ENCODE data around the gene CACNA1B.

The CACNA1B gene

GRCh38 chr9:138061631-138062030, 184.0 kb downstream of the CACNA1B start:
- peak; percentile 0 for DNase-seq

- peak; percentile 5 for DNase-seq
These were observed 184.6 kb downstream of the CACNA1B start for GRCh38 chr9:138062196-138062595.

- peak; percentile 4 for DNase-seq
These were observed 185.5 kb downstream of the CACNA1B start for GRCh38 chr9:138063033-138063432.

- DNase-seq: no peak
These were observed 186.2 kb downstream of the CACNA1B start for GRCh38 chr9:138063785-138064184.

GRCh38 chr9:138064547-138064946, 187.0 kb downstream of the CACNA1B start:
- DNase-seq: peak; percentile 5

- DNase-seq: no peak
These were observed 187.7 kb downstream of the CACNA1B start for GRCh38 chr9:138065287-138065686.

- DNase-seq: peak; percentile 1
These were observed 188.5 kb downstream of the CACNA1B start for GRCh38 chr9:138066049-138066448.

GRCh38 chr9:138067613-138068367, 190.2 kb downstream of the CACNA1B start:
- DNase-seq: peak; percentile 3

- DNase-seq: no peak
These were observed 191.0 kb downstream of the CACNA1B start for GRCh38 chr9:138068601-138069035.

- peak; percentile 7 for DNase-seq
These were observed 192.3 kb downstream of the CACNA1B start for GRCh38 chr9:138069731-138070456.

GRCh38 chr9:138070815-138071214, 193.2 kb downstream of the CACNA1B start:
- DNase-seq: no peak

GRCh38 chr9:138071292-138071691, 193.7 kb downstream of the CACNA1B start:
- no peak for DNase-seq

GRCh38 chr9:138071731-138072130, 194.1 kb downstream of the CACNA1B start:
- no peak for DNase-seq

- DNase-seq: no peak
These were observed 194.7 kb downstream of the CACNA1B start for GRCh38 chr9:138072161-138072842.

- DNase-seq: no peak
These were observed 195.3 kb downstream of the CACNA1B start for GRCh38 chr9:138072897-138073296.

- no peak for DNase-seq
These were observed 195.8 kb downstream of the CACNA1B start for GRCh38 chr9:138073408-138073807.

GRCh38 chr9:138073808-138074207, 196.2 kb downstream of the CACNA1B start:
- DNase-seq: no peak

GRCh38 chr9:138074516-138074915, 196.9 kb downstream of the CACNA1B start:
- no peak for DNase-seq

- no peak for DNase-seq
These were observed 197.9 kb downstream of the CACNA1B start for GRCh38 chr9:138075496-138075895.

- no peak for DNase-seq
These were observed 198.5 kb downstream of the CACNA1B start for GRCh38 chr9:138075961-138076649.

- no peak for DNase-seq
These were observed 199.0 kb downstream of the CACNA1B start for GRCh38 chr9:138076650-138077009.

GRCh38 chr9:138077126-138077525, 199.5 kb downstream of the CACNA1B start:
- DNase-seq: no peak

GRCh38 chr9:138077898-138078540, 200.4 kb downstream of the CACNA1B start:
- no peak for DNase-seq

All from femur (tissue), 1 donor.